Body of pancreas (tissue), 4 donors: Measurements from ENCODE around the gene GALNT15.

Experiments used
- CTCF ChIP-seq, 7 experiments: fragments of 450-650 bp in 4 of 7; fragments of 200-600 bp in 3 of 7; sonication (generic) in 3 of 7; IDR thresholded peaks; one replicate each; pipeline ENCODE4 v1.5.1; 2016 to 2019; ENCODE audit warnings: antibody characterized with exemption in 7 of 7
- POLR2A ChIP-seq, 3 donors: fragments of 450-650 bp; IDR thresholded peaks; one replicate each; pipeline ENCODE4 v1.6.1; 2016; ENCODE audit warnings: antibody characterized with exemption in 3 of 3, mild to moderate bottlenecking in 2 of 3

GRCh38 chr3:16174976-16175901 is 759 bp downstream of the GALNT15 start:
- TF ChIP-seq CTCF (IDR thresholded peaks at IDR 0.05): no peak
- no peak for TF ChIP-seq POLR2A (IDR thresholded peaks at IDR 0.05)
